ENCODE results near the gene KLF5. TPM values are rescaled to one million over a fixed set of nuclear protein-coding genes. Genes with fewer than 3 reads are reported as not detected.

Gene KLF5
- total RNA-seq, 1 donor from 2014 or later: 189 TPM

GRCh38 chr13:73034901-73035300 lies 23.9 kb upstream of the KLF5 start:
- no peak for DNase-seq (ENCODE audit: extremely low spot score, unreplicated experiment)
- H3K27ac Mint-ChIP-seq: no peak overlapping the region
- TF ChIP-seq CTCF (conservative IDR thresholded peaks at IDR 0.05): no peak
- H3K9me3 Mint-ChIP-seq: peaks cover 4% of the 10 kb centered on the region
- H3K4me3 Mint-ChIP-seq: no peak overlapping the region
- H3K36me3 Mint-ChIP-seq: no peaks in the 10 kb centered on the region
- H3K27me3 Mint-ChIP-seq: no peaks in the 10 kb centered on the region
- peaks cover 4% of the 10 kb centered on the region for H3K4me1 Mint-ChIP-seq (ENCODE audit: unreplicated experiment)

GRCh38 chr13:73035660-73036059 lies 23.1 kb upstream of the KLF5 start:
- no peak overlapping the region for H3K27ac Mint-ChIP-seq
- TF ChIP-seq CTCF (conservative IDR thresholded peaks at IDR 0.05): no peak
- H3K4me1 Mint-ChIP-seq (ENCODE audit: unreplicated experiment): peaks cover 6% of the 10 kb centered on the region
- no peak overlapping the region for H3K4me3 Mint-ChIP-seq
- H3K9me3 Mint-ChIP-seq: peaks cover 4% of the 10 kb centered on the region
- no peak for DNase-seq (ENCODE audit: extremely low spot score, unreplicated experiment)
- H3K27me3 Mint-ChIP-seq: no peaks in the 10 kb centered on the region
- H3K36me3 Mint-ChIP-seq: no peaks in the 10 kb centered on the region

GRCh38 chr13:73036566-73036965 lies 22.2 kb upstream of the KLF5 start:
- Mint-ChIP-seq H3K27ac (no peak overlapping the region), H3K4me3 (no peak overlapping the region), H3K27me3 (no peaks in the 10 kb centered on the region), H3K9me3 (peaks cover 4% of the 10 kb centered on the region), H3K4me1 (ENCODE audit: unreplicated experiment) (peaks cover 10% of the 10 kb centered on the region), H3K36me3 (no peaks in the 10 kb centered on the region)
- no peak for TF ChIP-seq CTCF (conservative IDR thresholded peaks at IDR 0.05)
- no peak for DNase-seq (ENCODE audit: extremely low spot score, unreplicated experiment)

GRCh38 chr13:73038064-73038463 lies 20.7 kb upstream of the KLF5 start:
- Mint-ChIP-seq H3K27me3 (no peaks in the 10 kb centered on the region), H3K9me3 (peaks cover 4% of the 10 kb centered on the region), H3K4me1 (ENCODE audit: unreplicated experiment) (peaks cover 10% of the 10 kb centered on the region), H3K27ac (no peak overlapping the region), H3K4me3 (no peak overlapping the region), H3K36me3 (no peaks in the 10 kb centered on the region)
- DNase-seq (ENCODE audit: extremely low spot score, unreplicated experiment): no peak
- TF ChIP-seq CTCF (conservative IDR thresholded peaks at IDR 0.05): no peak

- no peak for TF ChIP-seq CTCF (conservative IDR thresholded peaks at IDR 0.05)
Measured at GRCh38 chr13:73039201-73040108, 19.4 kb upstream of the KLF5 start.

More at GRCh38 chr13:73039201-73040108, 19.4 kb upstream of the KLF5 start:
- Mint-ChIP-seq H3K27ac (no peak overlapping the region), H3K9me3 (peaks cover 4% of the 10 kb centered on the region), H3K4me3 (no peak overlapping the region), H3K36me3 (no peaks in the 10 kb centered on the region), H3K27me3 (no peaks in the 10 kb centered on the region), H3K4me1 (ENCODE audit: unreplicated experiment) (peaks cover 10% of the 10 kb centered on the region)
- no peak for DNase-seq (ENCODE audit: extremely low spot score, unreplicated experiment)

Data from type B pancreatic cell (in vitro differentiated cells).